HG03565 (cell line): ENCODE measurements around the gene SWT1.

ENCODE experiments used
- ATAC-seq: cut with Tn5 transposase; IDR thresholded peaks from one replicate; pipeline ENCODE4 v1.9.1; 2021; ENCODE audit warnings: mild to moderate bottlenecking, moderate library complexity; ENCODE audit not compliant: unreplicated experiment

Gene SWT1

GRCh38 chr1:185284116-185284515 is 127.1 kb downstream of the SWT1 start:
- ATAC-seq = no peak

GRCh38 chr1:185284533-185285276 is 127.7 kb downstream of the SWT1 start:
- ATAC-seq = no peak

- ATAC-seq = no peak
Observed at GRCh38 chr1:185287451-185287850, 130.5 kb downstream of the SWT1 start.

GRCh38 chr1:185288435-185288834 is 131.5 kb downstream of the SWT1 start:
- ATAC-seq = no peak

GRCh38 chr1:185289880-185290279 is 132.9 kb downstream of the SWT1 start:
- ATAC-seq = no peak

GRCh38 chr1:185291159-185291558 is 134.2 kb downstream of the SWT1 start:
- ATAC-seq = no peak

- no peak for ATAC-seq
Observed at GRCh38 chr1:185291652-185292051, 134.7 kb downstream of the SWT1 start.

- no peak for ATAC-seq
Observed at GRCh38 chr1:185292237-185292636, 135.3 kb downstream of the SWT1 start.

- no peak for ATAC-seq
Observed at GRCh38 chr1:185293967-185294542, 137.1 kb downstream of the SWT1 start.

- no peak for ATAC-seq
Observed at GRCh38 chr1:185295091-185295490, 138.1 kb downstream of the SWT1 start.

GRCh38 chr1:185297982-185298381 is 141.0 kb downstream of the SWT1 start:
- no peak for ATAC-seq

GRCh38 chr1:185300152-185300551 is 143.2 kb downstream of the SWT1 start:
- ATAC-seq = no peak

- no peak for ATAC-seq
Observed at GRCh38 chr1:185305419-185305818, 148.5 kb downstream of the SWT1 start.

GRCh38 chr1:185308126-185308525 is 151.2 kb downstream of the SWT1 start:
- ATAC-seq = no peak

GRCh38 chr1:185309566-185309965 is 152.6 kb downstream of the SWT1 start:
- no peak for ATAC-seq

GRCh38 chr1:185311589-185312225 is 154.7 kb downstream of the SWT1 start:
- no peak for ATAC-seq

GRCh38 chr1:185312361-185313138 is 155.6 kb downstream of the SWT1 start:
- no peak for ATAC-seq

GRCh38 chr1:185314411-185314810 is 157.4 kb downstream of the SWT1 start:
- ATAC-seq = no peak

GRCh38 chr1:185315445-185316071 is 158.6 kb downstream of the SWT1 start:
- ATAC-seq = no peak

GRCh38 chr1:185316163-185317033 is 159.4 kb downstream of the SWT1 start:
- peak; percentile 34 for ATAC-seq
